ENCODE data around the gene PPP4R4.

- TF ChIP-seq CTCF (IDR thresholded peaks at IDR 0.05) (no peak), POLR2A (IDR thresholded peaks at IDR 0.05) (no peak), EP300 (IDR thresholded peaks at IDR 0.05) (no peak)
Observed at GRCh38 chr14:94237983-94238382, 63.9 kb downstream of the PPP4R4 start.
